Right hindlimb (tissue), 1 donor: ENCODE data around the gene CAD.
"Not testable (repeated sequence)": the region's sequence is repeated elsewhere in the genome, so short reads cannot be mapped to it uniquely, and the experiment has no call there.

Experiments
- DNase-seq: peaks from one replicate; pipeline ENCODE4 v3.0.0-alpha.2; 2018

The CAD gene

GRCh38 chr2:27261241-27261925 lies 44.2 kb downstream of the CAD start:
- DNase-seq, result no peak

DNA sequence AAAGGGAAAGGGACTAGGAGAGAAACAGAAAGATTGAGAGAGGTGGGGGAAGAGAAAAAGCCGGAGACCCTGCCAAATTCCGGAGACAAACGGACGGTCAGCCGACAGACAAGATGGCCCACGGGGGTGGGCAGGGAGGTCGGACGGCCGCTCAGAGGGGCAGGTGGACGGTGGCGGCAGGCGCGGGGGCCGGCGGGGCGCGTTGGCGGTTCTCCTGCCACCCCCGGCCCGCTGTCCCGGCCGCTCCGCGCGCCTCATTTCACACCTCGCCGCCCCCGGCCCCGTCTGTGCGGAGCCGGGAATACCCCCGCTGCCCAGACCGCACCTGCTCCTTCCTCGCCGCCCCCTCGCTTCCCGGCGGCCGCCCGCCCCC lies 44.7 kb downstream of the CAD start:
- no peak for DNase-seq

- DNase-seq, result peak; percentile 59
Measured at GRCh38 chr2:27262379-27263286, 45.5 kb downstream of the CAD start, which contains the start of gene SLC30A3. Gene SLC30A3 (minus strand): TSS chr2:27263047. CDS start chr2:27262906, 141 bp downstream.

GRCh38 chr2:27263287-27264252 lies 46.4 kb downstream of the CAD start:
- DNase-seq, result no peak

GRCh38 chr2:27264253-27264752 lies 47.1 kb downstream of the CAD start:
- no peak for DNase-seq

GRCh38 chr2:27264753-27265535 lies 47.8 kb downstream of the CAD start:
- peak; percentile 74 for DNase-seq

DNA sequence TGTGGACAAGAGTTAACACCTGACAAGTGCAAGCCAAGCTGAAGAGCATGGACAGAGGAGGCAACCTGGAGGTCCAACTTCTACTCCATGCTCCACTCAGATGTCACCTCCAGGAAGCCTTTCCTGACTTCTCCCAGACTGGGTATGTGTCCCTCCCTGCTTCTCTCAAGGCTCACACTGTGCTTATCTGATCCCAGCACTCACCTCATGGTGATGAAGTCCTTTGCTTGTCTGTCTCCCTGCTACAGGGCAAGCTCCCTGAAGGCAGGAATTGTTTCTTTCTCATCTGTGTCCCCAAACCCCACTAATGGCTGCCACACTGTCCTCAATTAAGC lies 48.3 kb downstream of the CAD start:
- no peak for DNase-seq

GRCh38 chr2:27268296-27268695 lies 51.1 kb downstream of the CAD start:
- not testable (repeated sequence) for DNase-seq

DNA sequence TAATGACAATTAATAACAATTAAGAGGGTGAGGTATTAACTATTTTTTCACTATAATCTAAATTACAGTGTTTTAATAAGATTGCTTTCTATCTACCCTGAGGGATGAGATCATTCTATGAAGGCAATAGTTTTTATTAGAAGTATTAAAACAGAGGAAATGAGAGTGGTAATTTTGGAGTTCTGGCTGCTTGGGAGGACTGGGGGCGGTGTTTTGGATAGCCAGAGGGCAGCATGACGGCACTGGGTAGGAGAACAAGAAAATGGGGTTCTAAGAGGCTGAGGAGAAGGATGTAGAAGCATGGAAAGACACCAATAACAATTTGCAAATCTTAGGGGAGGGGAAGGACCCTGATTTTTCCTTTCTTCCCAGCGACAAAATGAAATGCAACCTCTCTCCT lies 53.0 kb downstream of the CAD start:
- no peak for DNase-seq

DNA sequence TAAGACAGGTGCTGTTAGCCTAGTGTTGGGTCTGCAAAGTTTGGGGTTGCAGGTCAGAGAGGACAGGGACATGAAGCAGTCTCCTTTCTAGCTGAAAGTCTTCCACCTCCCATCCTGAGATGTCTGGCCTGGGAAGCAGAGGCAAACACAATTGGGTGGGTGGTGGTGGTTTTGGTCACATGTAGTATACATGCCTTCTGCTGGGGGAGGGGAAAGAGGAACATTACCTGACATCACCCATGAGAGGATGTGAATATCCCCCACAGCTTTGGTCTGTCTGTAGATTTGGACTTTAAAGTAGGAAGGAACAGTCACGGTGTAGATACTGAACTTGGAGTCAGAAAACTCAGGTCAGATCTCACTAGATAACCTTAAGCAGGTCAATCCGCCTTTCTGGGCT lies 53.5 kb downstream of the CAD start:
- DNase-seq, result no peak

GRCh38 chr2:27271631-27272340 lies 54.6 kb downstream of the CAD start:
- DNase-seq, result no peak

- DNase-seq, result not testable (repeated sequence)
Measured at GRCh38 chr2:27272537-27273522, 55.7 kb downstream of the CAD start.

- no peak for DNase-seq
Measured at GRCh38 chr2:27275211-27276150, 58.3 kb downstream of the CAD start, which contains the start of gene DNAJC5G. Gene DNAJC5G (plus strand): TSS chr2:27275433. CDS start chr2:27276729, 1,296 bp downstream.

DNA sequence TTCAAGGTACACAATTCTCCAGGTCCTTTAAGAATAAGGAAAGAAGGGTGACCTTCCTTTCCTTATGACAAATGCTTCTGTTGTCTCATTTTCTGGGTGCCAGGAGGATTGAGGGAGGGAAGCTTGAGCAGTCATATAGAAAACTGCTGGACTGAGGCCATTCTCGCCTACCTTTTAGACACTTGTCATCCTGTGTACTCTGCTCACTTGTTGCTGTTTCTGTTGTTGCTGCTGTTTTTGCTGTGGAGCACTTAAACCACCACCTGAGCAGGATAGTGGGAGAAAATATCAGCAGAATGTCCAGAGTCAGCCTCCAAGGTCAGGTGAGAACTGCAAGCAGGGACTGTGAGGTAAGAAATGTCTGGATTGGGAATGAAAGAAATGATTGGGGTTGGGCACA lies 60.8 kb downstream of the CAD start:
- DNase-seq, result no peak

GRCh38 chr2:27280826-27281225 lies 63.7 kb downstream of the CAD start:
- no peak for DNase-seq

DNA sequence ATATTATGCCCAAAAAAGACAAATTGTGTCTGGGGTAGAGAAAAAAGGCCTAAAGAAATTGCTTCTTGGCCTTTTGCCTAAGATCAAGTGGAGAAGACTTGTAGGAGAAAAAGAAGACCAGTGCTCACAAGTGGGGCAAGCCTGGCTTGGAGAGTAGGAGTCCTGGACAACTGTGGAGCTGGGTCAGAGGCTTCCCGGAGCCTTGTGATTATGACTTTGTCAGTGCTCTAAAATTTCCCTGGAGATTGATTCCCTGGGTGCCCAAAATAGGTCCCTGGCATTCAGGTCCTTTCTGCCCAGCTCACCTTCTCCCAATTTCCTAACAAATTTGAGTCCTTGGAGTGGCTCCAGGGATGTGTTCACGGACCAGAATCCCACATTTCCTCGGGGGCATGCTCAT lies 64.3 kb downstream of the CAD start:
- DNase-seq, result no peak

- DNase-seq, result no peak
Measured at GRCh38 chr2:27281855-27282559, 64.8 kb downstream of the CAD start, which contains the start of gene TRIM54. Gene TRIM54 (plus strand): TSS chr2:27282429. CDS start chr2:27282732, 303 bp downstream.

DNA sequence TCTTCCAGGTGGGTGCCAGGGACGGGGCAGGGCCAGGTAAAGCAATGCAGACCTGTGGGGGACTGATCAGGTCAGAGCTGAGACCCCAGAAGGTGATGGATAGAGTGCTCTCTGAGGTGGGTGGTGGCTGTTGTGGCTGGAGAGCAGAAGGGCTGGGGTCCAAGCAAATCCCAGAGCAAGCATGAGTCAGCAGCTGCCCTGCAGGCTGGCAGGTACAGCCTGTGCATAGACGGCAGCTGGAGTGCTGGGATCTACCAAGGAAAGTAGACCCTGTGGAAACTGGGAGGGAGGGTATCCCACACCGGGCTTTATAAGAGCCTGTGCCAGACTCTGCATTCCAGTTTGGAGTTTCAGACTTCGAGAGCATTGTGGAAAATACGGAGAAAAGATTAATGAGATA lies 65.7 kb downstream of the CAD start:
- no peak for DNase-seq
